Upper lobe of left lung (tissue), 4 donors: ENCODE measurements around the gene RETN.

ENCODE experiments used
- CTCF ChIP-seq, 6 experiments: fragments of 450-650 bp in 4 of 6; fragments of 200-600 bp in 2 of 6; sonication (generic) in 2 of 6; IDR thresholded peaks; one replicate each; pipeline ENCODE4 v1.5.1; 2016 to 2019; ENCODE audit warnings: antibody characterized with exemption in 6 of 6
- EP300 ChIP-seq, 4 donors: sonication (generic); formaldehyde crosslinking; IDR thresholded peaks; one replicate each; pipeline ENCODE4 v1.5.1; 2017; ENCODE audit warnings: antibody characterized with exemption in 4 of 4, control low read depth in 2 of 4
- POLR2A ChIP-seq, 4 donors: fragments of 450-650 bp; IDR thresholded peaks; one replicate each; pipeline ENCODE4 v1.5.1; 2016 to 2017; ENCODE audit warnings: antibody characterized with exemption in 4 of 4, mild to moderate bottlenecking in 2 of 4
- POLR2AphosphoS5 ChIP-seq, 2 donors: sonication (generic); formaldehyde crosslinking; IDR thresholded peaks; one replicate each; pipeline ENCODE4 v1.5.1; 2017; ENCODE audit warnings: antibody characterized with exemption in 2 of 2

GRCh38 chr19:7632340-7633203, 36.3 kb upstream of the RETN start:
- TF ChIP-seq POLR2AphosphoS5 (IDR thresholded peaks at IDR 0.05) = no peak
- no peak for TF ChIP-seq CTCF (IDR thresholded peaks at IDR 0.05)
- TF ChIP-seq EP300 (IDR thresholded peaks at IDR 0.05) = no peak
- no peak for TF ChIP-seq POLR2A (IDR thresholded peaks at IDR 0.05)
